SK-N-DZ (cell line): ENCODE data around the gene PRPF38B. TPM values are rescaled to one million over a fixed set of nuclear protein-coding genes. Genes with fewer than 3 reads are reported as not detected.
A peak's percentile ranks its signal among the peaks of the same experiment; 100 is the strongest.
"Not testable (repeated sequence)": the region's sequence is repeated elsewhere in the genome, so short reads cannot be mapped to it uniquely, and the experiment has no call there.

Experiments
- DNase-seq: peaks from one replicate; pipeline ENCODE4 v3.0.0-alpha.2; 2015; ENCODE audit warnings: low spot score
- polyA plus RNA-seq, 2 experiments: library from polyadenylated mRNA; depleted of rRNA; stranded (reverse); fragments of >200 nt; gene quantifications; 2 replicates each; pipeline ENCODE4 v1.2.3, GENCODE V29; 2014

The PRPF38B gene, protein sequence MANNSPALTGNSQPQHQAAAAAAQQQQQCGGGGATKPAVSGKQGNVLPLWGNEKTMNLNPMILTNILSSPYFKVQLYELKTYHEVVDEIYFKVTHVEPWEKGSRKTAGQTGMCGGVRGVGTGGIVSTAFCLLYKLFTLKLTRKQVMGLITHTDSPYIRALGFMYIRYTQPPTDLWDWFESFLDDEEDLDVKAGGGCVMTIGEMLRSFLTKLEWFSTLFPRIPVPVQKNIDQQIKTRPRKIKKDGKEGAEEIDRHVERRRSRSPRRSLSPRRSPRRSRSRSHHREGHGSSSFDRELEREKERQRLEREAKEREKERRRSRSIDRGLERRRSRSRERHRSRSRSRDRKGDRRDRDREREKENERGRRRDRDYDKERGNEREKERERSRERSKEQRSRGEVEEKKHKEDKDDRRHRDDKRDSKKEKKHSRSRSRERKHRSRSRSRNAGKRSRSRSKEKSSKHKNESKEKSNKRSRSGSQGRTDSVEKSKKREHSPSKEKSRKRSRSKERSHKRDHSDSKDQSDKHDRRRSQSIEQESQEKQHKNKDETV
- polyA plus RNA-seq (2014; cell fraction: cytosol; rRNA removed): 22.8 and 26.1 TPM in 2 replicates
- polyA plus RNA-seq (2014; cell fraction: nucleus; rRNA removed): 47.5 and 70.3 TPM in 2 replicates

DNA sequence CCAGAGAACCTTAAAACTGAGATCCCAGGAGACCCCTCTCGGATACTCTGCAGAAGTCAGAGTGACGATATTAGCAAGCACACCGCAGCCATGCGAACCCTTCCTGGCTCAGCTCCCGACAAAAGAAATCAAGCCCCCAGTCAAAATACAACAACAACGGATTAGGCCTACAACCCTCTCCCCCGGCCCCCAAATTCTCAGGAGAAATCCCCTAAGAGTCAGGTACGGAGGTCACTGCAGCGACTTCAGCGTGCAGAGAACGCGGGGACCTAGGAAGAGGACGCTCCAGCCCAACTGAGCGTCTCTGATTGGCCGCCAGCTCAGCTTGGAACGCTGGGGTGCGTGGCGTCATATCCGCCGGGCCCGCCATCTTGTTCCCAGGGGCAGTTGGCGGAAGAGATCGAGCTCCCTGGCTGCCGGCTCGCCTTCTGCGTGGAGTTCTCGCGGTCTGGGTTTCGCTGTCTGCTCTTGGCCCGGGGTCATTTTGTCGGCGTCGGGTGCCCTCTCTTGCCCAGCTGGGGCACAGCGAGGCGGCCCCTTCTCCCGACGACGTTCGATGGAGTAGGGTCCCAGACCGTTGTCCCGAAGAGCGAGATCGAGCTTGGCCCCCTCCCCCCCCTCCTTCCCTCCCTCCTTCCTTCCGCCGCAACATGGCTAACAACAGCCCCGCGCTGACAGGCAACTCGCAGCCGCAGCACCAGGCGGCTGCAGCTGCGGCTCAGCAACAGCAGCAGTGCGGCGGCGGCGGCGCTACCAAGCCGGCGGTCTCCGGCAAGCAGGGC lies at the start of gene PRPF38B:
PRPF38B (plus strand) TSS at position 369 of the 782 bp plus-strand sequence; CDS start at position 651, 282 bp downstream.
- DNase-seq: peak; percentile 92

DNA sequence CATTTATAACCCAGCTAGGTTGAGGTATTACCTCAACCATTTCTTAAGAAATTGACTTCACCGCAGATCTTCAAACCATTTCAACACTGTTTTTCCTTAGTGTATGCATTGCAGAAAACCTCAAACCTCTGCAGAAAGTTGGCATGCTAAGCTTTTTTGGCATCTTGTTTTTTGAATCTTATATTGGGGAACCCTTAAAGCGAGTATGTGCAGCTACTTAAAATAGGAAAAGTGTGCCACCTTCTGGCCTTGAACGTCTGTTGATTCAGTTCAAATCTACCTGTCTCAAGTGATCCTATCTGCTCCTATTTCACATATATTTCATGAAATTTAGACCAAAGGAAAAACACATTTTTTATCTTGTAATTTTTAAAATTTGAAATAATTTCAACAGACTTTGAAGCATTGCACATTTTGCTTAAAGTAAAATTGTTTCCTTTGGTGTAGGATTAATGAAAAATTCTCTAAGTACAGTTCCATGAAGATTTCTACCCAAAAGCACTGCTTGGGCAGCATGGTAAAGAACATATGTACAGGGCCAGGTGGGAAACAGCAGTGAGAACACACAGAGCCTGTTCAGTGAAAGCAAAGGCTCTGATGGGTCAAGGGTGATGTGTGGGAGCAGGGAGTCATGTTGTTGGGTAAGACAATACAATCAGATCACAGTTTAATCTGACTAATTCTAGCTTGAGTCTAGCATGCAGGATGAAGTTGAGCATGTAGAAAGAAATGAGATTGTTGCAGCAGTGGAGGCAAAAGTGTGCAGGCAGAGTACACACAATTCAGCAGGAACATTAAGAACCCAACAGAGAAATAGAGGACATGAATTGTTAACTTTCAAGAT lies 48.4 kb upstream of the PRPF38B start:
- DNase-seq: peak; percentile 66

DNA sequence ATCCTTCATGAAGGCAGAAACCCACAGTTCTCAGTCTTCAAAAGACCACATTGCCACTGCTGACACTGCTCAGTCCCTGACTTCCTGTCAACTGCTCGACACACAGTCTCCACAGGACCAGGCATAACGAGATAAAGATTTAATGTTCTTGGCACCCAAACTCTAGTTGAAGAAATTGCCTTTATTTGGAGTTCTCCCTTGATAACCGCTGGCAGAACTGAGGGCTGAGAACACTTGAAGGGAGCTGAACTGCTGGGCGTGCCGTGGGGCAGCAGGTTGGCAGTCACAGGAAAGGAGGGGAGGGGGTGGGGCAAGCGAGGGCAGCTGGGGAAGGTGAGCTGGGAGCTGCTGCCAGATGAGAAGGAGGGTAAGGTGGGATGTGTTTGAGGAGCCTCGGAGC lies 47.1 kb upstream of the PRPF38B start:
- DNase-seq: no peak

DNA sequence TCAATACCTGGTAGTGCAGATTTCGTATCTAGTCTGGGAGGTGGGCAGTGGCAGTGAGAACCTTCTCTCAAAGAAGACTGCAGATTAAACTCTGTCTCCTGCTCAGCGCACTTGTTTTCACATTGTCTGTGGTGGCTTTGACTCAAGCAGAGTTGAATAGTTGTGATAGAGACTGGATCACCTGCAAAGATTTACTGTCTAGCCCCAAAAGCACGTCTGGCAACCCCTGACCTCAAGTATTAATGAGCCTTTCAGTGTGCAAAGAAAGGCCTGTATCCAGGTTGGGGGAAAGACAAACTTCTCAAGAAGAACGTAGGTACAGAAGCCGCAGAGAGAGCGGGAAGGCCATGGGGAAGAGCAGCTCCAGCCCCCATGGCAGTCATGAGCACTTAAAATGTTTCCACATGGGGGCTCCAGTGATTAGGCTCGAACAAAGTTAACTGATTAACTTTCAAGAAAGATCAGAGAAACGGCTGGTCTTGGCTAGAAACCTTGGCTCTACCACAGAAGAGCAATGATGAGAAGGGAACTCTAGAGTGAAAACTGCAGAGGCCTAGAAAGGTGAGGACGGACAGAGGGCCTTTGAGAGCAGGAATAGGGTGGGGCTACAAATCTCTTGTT lies 46.4 kb upstream of the PRPF38B start:
- DNase-seq: no peak

DNA sequence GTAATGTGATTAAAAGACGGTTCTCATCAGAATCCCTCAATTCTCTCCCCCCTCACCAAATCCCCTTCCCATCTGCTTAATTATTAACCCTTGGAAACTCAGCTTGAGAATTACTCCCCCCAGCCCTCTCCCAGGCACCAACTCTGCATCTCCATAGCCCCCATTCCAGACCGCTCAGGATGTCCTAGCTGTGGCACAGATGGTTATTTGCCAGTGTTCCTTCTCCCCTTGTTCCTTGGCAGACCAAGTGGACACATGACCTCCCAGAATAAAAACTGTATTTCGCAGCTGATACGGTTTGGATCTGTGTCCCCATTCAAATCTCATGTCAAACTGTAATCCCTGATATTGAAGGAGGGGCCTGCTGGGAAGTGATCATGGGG lies 45.9 kb upstream of the PRPF38B start:
- DNase-seq: no peak

DNA sequence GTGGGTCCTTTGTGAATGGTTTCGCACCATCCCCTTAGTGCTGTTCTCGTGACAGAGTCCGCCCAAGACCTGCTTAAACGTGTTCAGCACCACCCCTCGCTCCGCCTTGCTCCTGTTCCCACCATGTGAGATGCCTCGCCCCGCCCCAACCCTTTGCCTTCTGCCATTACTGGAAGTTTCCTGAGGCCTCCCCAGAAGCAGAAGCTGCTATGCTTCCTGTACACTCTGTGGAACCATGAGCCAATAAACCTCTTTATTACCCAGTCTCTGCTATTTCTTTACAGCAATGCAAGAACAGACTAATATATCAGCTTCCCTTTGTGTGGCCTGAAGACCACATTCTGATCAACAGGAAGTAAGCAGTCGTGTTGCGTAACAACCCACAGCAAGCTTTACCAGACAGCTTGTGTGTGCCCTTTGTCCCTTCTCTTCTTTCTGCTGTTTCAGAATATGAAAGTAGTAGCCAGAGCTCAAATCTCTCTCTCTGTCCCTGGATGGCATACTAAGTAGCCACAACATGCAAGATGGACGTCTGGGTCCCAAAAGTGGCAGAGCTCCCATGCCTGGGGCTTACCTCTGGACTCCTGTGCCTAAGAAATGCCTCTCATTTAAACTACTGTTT lies 45.4 kb upstream of the PRPF38B start:
- no peak for DNase-seq

DNA sequence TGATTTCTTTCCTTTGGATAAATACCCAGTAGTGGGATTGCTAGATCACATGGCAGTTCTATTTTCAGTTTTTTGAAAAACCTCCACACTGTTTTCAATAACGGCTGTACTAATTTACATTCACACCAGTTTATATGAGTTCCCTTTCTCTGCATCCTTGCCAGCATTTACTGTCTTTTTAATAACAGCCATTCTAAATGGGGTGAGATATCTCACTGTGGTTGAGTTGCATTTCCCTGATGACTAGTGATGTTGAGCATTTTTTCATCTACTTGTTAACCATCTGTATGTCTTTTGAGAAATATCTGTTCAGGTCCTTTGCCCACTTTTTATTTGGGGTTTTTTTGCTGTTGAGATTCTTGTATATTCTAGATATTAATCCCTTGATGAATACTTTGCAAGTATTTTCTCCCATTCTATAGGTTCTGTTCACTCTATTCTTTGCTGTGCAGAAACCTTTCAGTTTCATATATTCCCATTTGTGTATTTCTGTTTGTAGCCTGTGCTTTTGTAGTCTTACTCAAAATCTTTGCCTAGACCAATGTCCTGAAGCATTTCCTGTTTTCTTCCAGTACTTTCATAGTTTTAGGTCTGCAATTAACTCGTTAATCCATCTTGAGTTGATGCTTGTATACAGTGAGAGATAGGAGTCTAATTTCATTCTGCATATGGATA lies 38.5 kb upstream of the PRPF38B start:
- no peak for DNase-seq

DNA sequence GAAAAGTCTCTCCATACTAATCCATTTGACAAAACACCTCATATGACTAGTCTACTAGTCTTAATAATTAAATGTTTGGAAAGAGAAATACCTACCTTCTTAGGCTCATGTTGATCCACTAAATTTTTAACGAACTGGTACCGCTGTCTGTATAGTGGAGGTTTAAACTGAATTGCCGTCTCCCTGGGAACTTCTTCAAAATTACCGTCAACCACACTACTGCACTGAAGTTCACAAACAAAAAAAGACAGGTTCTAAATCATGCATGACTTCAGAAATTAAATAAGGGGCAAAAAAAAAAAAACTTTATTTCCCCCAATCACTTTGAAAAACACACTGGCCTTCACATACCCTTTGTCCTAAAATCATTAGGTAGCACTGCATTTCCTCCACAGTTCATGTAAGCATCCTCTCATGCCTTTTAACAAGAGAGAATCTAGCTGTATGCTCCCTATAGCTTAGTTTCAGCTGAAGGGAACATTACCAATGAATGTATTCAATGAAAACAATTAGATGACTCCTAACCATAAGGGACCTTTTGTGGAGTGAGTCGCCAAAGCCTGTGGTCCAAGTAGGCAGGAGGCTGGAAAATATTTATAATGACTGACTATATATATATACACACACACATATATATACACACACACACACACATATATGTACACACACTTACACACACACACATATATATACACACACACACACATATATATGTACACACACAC lies 34.6 kb upstream of the PRPF38B start:
- no peak for DNase-seq

DNA sequence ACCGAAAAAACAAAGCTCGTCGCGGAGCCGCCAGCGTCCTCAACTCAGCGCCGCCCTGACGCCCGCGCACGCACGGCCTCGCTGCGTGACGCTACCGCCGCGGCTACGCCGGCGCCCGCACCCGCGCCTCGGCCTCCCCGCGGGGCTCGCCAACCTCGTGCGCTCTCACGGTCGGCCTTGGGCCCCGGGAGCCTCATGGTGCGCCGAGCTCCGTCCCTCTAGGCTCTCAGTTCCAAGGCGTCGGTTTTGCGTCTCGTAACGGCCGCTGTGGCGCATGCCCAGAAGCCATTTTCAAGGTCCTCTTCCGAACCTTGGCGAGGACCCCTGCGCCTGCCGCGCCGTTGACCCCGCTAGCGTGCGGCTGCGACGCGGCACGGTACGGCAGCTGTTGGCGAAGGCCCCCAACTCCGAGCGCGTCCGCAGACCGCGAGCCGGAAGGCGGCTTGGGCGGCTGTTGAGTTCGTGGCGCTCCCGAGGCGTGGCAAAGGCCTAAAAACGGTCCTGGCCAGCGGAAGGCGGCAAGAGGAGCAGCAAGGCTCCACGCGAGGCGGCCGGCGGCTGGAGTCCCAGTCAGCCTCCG lies 31.0 kb upstream of the PRPF38B start, which contains the start of gene HENMT1:
HENMT1 (minus strand) TSS at position 64 of the 580 bp plus-strand sequence. CDS start 1,209 bp downstream, outside the sequence.
- DNase-seq: no peak

DNA sequence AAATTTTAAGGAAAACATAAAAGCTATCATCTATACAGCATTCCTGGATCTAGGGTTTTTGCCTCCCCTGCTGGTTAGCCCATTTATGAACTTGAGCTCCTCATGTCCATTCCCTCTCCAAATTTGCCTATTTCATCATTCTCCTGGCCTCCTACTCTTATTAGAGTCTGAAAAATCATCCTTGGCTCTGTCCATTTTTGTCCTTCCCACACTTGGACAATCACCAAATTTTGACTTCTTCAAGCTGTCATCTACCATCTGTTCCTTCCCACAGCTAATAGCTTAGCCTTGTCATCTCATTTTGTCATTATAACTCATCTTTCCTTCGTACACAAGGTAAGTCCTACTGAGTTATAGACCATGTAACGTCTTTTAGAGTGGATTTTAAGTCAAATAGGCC lies 29.0 kb upstream of the PRPF38B start:
- DNase-seq: no peak

DNA sequence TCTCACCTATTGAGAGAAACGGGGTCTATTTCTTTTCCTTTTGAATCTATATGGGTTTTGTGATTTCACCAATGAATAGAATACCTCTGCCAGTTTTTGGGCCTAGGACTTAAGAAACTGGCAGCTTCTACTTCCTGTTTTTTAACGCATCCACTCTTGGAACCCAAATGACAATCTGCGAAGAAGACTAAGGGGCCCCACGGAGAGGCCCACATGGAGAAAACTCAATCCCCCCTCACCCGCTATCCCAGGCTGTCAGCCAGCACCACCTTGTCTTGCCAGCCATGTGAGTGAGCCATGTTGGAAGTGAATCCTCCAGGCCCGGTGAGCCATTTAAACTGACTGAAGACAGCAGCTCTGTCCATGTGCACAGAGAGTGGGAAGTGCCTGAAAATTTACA lies 27.6 kb upstream of the PRPF38B start:
- no peak for DNase-seq

DNA sequence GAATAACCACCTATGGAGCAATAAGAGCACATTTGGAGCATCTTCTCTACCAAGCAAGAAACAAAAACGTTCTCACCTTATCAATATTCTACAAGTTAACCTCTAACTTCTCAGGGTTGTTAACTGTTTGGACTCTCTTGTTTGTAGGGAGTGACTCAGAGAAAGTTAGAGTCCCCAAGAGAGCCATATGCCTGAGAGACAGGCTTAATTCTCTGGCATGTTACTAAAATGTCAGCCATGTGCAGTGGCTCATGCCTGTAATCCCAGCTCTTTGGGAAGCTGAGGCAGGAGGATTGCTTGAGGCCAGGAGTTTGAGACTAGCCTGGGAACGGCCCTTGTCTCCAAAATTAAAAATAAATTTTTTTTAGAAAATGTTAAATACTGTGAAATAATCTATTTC lies 27.0 kb upstream of the PRPF38B start:
- no peak for DNase-seq

DNA sequence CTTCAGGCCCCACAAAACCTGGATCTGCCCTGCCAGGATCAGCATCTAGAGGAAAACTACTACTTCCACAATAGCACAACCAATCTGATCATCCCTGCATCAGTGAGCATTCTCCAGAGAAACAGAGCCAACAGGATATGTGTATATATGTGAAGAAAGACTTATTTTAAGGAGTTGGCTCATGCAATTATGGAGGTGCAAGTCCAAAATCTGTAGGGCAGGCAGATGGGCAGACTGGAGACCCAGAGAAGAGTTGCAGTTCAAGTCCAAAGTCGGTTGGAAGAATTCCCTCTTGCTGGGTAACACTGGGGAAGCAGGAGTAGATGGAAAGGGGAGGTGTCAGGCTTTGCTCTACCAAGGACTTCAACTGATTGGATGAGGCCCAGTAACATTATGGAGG lies 26.3 kb upstream of the PRPF38B start:
- no peak for DNase-seq

DNA sequence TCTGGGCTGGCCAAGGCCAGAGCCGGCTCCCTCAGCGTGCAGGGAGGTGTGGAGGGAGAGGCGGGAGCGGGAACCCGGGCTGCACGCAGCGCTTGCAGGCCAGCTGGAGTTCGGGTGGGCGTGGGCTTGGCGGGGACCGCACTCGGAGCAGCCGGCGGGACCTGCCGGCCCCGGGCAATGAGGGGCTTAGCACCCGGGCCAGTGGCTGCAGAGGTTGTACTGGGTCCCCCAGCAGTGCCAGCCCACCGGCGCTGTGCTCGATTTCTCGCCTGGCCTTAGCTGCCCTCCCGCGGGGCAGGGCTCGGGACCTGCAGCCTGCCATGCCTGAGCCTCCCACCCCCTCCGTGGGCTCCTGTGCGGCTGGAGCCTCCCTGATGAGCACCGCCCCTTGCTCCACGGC lies 24.7 kb upstream of the PRPF38B start:
- not testable (repeated sequence) for DNase-seq

DNA sequence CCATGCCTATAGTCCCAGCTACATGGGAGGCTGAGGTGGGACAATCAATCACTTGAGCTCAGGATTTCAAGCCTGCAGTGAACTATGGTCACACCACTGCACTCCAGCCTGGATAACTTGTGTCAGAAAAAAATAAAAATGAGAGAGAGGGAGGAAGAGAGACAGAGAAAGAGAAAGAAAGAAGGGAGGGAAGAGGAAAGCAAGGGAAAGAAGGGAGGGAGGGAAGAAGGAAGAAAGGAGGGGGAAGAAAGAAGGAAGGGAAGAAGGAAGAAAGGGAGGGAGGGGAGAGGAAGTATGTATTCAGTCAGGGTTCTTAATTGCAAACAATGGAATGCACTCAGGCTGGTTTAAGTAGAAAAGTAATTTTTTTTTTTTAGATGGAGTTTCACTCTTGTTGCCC lies 23.3 kb upstream of the PRPF38B start:
- DNase-seq: no peak

DNA sequence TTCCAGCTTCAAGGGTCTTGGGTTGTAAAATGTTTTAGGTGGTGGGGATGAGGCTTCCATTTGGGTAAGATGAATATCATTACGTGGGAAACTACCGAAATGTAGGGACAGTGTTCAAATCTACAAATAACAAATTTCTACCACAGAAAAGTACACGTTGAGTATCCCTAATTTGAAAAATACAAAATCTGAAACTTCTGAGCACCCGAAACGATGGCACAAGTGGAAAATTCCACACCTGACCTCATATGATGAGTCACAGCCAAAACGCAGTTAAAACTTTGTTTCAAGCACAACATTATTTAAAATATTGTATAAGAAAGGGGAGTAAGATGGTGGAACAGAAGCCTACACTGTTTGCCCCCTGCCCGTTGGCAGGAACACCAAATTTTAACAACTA lies 22.4 kb upstream of the PRPF38B start:
- DNase-seq: no peak

DNA sequence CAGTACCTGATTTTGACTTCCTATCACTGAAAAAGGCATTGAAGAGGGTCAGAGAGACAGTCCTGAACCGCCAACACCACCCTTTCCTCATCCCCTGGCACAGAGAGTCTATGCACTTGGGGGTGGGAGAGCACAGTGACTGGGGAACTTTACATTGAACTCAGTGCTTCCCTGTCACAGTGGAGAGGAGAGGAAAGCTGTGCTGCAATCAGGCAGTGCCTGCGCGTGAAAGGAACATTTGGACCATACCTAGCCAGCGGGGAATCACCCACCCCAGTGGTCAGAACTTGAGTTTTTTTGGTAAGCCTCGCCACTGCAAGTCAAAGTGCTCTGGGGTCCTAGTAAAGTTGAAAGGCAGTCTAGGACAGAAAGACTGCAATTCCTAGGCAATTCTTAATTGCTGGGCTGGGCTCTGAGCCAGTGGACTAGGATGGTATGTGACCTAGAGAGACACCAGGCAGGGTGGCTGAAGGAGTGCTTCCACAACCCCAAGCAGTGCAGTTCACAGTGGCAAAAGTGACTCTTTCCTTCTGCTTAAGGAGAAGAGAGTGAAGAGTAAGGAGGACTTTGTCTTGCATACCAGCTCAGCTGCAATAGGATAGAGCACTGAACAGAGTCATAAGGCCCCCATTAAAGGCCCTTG lies 21.9 kb upstream of the PRPF38B start:
- DNase-seq: no peak

DNA sequence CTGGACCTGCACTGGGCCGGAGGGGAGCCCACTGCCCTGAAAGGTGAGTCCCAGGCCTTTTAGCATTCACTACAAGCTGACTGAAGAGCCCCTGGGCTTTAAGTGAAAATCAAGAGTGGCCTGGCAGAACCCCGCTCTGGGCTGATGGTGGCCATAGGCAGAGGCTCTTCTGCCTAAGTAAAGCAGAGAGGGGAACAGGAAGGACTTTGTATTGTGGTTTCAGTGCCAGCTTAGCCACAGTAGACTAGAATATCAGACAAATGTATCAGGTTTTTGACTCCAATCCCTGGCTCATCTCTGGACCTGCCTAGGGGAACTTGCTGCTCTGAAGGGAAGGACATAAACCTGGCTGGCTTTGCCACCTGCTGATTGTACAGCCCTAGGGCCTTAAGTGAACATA lies 21.0 kb upstream of the PRPF38B start:
- no peak for DNase-seq
